ENCODE data around the gene ST3GAL6.

ST3GAL6 gene

DNA sequence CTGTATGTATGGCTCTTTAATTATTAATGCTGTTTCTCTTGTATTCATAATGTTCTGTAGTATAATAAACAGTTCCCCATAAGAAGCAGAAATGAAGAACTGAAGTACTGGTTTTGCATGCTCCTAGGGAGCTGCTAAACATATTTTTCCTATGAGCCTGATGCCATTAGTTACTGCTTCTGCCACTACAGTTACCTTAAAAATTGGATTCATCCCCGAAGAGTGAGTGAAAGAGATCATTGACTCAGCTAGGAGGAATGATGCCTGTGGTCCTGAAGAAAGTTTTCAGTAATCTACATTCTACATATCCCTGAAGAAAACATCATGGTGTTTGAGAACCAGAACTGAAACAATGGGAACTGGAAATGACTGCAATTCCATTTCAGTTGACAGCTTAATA is 37.1 kb upstream of the ST3GAL6 start:
- TF ChIP-seq, protein P1, sequence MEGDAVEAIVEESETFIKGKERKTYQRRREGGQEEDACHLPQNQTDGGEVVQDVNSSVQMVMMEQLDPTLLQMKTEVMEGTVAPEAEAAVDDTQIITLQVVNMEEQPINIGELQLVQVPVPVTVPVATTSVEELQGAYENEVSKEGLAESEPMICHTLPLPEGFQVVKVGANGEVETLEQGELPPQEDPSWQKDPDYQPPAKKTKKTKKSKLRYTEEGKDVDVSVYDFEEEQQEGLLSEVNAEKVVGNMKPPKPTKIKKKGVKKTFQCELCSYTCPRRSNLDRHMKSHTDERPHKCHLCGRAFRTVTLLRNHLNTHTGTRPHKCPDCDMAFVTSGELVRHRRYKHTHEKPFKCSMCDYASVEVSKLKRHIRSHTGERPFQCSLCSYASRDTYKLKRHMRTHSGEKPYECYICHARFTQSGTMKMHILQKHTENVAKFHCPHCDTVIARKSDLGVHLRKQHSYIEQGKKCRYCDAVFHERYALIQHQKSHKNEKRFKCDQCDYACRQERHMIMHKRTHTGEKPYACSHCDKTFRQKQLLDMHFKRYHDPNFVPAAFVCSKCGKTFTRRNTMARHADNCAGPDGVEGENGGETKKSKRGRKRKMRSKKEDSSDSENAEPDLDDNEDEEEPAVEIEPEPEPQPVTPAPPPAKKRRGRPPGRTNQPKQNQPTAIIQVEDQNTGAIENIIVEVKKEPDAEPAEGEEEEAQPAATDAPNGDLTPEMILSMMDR (IDR thresholded peaks at IDR 0.05; ENCODE audit: insufficient read depth, low read depth, low read length, missing control alignments) = no peak
- DNase-seq (ENCODE audit: low read depth) = no peak
- H3K4me3 ChIP-seq (ENCODE audit: low read depth, low read length) = no peak overlapping the region

- TF ChIP-seq, protein P1 (IDR thresholded peaks at IDR 0.05; ENCODE audit: insufficient read depth, low read depth, low read length, missing control alignments) = no peak
- no peak for DNase-seq (ENCODE audit: low read depth)
- no peak overlapping the region for H3K4me3 ChIP-seq (ENCODE audit: low read depth, low read length)
Observed at GRCh38 chr3:98727638-98728037, 35.5 kb upstream of the ST3GAL6 start.

- DNase-seq (ENCODE audit: low read depth) = no peak
- no peak overlapping the region for H3K4me3 ChIP-seq (ENCODE audit: low read depth, low read length)
- TF ChIP-seq, protein P1 (IDR thresholded peaks at IDR 0.05; ENCODE audit: insufficient read depth, low read depth, low read length, missing control alignments) = no peak
Observed at GRCh38 chr3:98728672-98729071, 34.5 kb upstream of the ST3GAL6 start.

- peak overlapping the region; percentile 37 for H3K4me3 ChIP-seq (ENCODE audit: low read depth, low read length)
- TF ChIP-seq, protein P1 (IDR thresholded peaks at IDR 0.05; ENCODE audit: insufficient read depth, low read depth, low read length, missing control alignments) = no peak
- peak; percentile 80 for DNase-seq (ENCODE audit: low read depth)
Observed at GRCh38 chr3:98730338-98730737, 32.8 kb upstream of the ST3GAL6 start.

DNA sequence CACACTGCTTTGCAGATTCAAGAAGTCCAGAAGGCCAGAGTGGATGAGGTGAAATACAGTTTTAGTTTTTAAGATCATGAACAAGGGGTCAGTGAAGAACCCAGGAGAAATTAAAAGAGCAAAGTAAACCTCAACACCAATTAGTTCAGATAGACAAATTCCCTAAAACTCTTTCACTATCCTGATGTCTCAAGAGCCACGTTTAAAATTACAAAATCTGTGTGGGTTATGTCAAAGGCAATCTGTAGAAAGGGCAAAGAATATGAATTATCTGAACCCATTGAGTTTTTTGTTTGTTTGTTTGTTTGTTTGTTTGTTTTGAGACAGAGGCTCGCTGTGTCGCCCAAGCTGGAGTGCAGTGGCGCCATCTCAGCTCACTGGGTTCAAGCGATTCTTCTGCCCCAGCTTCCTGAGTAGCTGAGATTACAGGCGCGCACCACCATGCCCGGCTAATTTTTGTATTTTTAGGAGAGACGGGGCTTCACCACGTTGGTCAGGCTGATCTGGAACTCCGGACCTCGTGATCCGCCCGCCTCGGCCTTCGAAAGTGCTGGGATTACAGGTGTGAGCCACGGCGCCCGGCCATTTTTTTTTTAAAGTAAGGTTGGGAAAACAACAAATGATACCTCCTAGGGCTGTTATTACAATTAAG is 32.1 kb upstream of the ST3GAL6 start:
- TF ChIP-seq, protein P1 (IDR thresholded peaks at IDR 0.05; ENCODE audit: insufficient read depth, low read depth, low read length, missing control alignments) = no peak
- no peak for DNase-seq (ENCODE audit: low read depth)
- peak overlapping the region; percentile 73 for H3K4me3 ChIP-seq (ENCODE audit: low read depth, low read length)

DNA sequence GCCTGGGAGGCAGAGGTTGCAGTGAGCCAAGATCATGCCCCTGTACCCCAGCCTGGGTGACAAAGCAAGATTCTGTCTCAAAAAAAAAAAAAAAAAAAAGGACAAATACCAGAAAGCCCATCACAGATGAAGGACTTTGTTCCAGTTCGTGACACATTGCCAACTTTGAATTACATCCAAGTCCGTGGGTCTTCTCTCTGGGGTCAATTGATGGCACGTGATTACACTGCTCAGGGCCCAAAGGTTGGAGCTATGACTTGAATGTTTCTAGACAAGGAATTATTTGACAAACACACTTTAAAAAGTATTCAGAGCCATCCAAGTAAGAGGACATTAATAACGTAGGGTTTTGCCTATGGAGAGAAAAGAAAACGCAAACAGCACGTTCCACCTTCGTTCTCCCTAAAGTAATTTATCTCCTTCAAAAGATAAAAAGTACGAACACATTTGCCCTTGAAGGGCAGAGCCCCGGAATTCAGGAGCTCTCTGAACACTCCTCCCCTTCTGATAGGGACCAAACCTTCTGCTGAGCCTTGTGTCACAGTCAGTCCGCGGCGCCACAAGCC is 31.3 kb upstream of the ST3GAL6 start:
- DNase-seq (ENCODE audit: low read depth) = peak; percentile 75
- H3K4me3 ChIP-seq (ENCODE audit: low read depth, low read length) = peak overlapping the region; percentile 73
- TF ChIP-seq, protein P1 (IDR thresholded peaks at IDR 0.05; ENCODE audit: insufficient read depth, low read depth, low read length, missing control alignments) = no peak

All from GM12865 (cell line).